Measurements from ENCODE around the gene WNT5A.

- TF ChIP-seq REST (IDR thresholded peaks at IDR 0.05): no peak
- no peak for TF ChIP-seq CEBPB (IDR thresholded peaks at IDR 0.05)
- no peak for TF ChIP-seq POLR2A (IDR thresholded peaks at IDR 0.05; ENCODE audit: low read length)
- TF ChIP-seq RAD21 (conservative IDR thresholded peaks at IDR 0.05 in 1 of 2, IDR thresholded peaks at IDR 0.05 in 1 of 2): no peak
- no peak for TF ChIP-seq EP300 (IDR thresholded peaks at IDR 0.05)
- TF ChIP-seq CTCF (IDR thresholded peaks at IDR 0.05): no peak
- no peak for TF ChIP-seq SMC3 (IDR thresholded peaks at IDR 0.05)
- no peak for TF ChIP-seq E2F6 (IDR thresholded peaks at IDR 0.05; ENCODE audit: borderline replicate concordance, low read depth)
- TF ChIP-seq FOSL2 (IDR thresholded peaks at IDR 0.05): no peak
- no peak for TF ChIP-seq FOSL2 (CRISPR knock-in tag; IDR thresholded peaks at IDR 0.05)
- TF ChIP-seq SREBF2 (IDR thresholded peaks at IDR 0.05): no peak
- TF ChIP-seq USF2 (IDR thresholded peaks at IDR 0.05): no peak
Observed at GRCh38 chr3:55439657-55440056, 47.4 kb downstream of the WNT5A start.
